ENCODE data around the gene HIP1.
"Not testable (repeated sequence)": the region's sequence is repeated elsewhere in the genome, so short reads cannot be mapped to it uniquely, and the experiment has no call there.

HIP1 gene

GRCh38 chr7:75690121-75690523 lies 48.6 kb downstream of the HIP1 start:
- no peak overlapping the region for H3K4me3 ChIP-seq (ENCODE audit: low read depth, low read length)
- no peak for TF ChIP-seq CTCF (IDR thresholded peaks at IDR 0.05; ENCODE audit: low read depth, low read length, missing control alignments)
- DNase-seq (ENCODE audit: low read depth), result no peak

GRCh38 chr7:75689246-75690099 lies 49.3 kb downstream of the HIP1 start:
- no peak for TF ChIP-seq CTCF (IDR thresholded peaks at IDR 0.05; ENCODE audit: low read depth, low read length, missing control alignments)
- no peak overlapping the region for H3K4me3 ChIP-seq (ENCODE audit: low read depth, low read length)
- no peak for DNase-seq (ENCODE audit: low read depth)

GRCh38 chr7:75688200-75689136 lies 50.3 kb downstream of the HIP1 start:
- DNase-seq (ENCODE audit: low read depth), result no peak
- TF ChIP-seq CTCF (IDR thresholded peaks at IDR 0.05; ENCODE audit: low read depth, low read length, missing control alignments), result no peak
- H3K4me3 ChIP-seq (ENCODE audit: low read depth, low read length), result no peak overlapping the region

- no peak for TF ChIP-seq CTCF (IDR thresholded peaks at IDR 0.05; ENCODE audit: low read depth, low read length, missing control alignments)
- no peak for DNase-seq (ENCODE audit: low read depth)
- H3K4me3 ChIP-seq (ENCODE audit: low read depth, low read length), result no peak overlapping the region
Observed at GRCh38 chr7:75687246-75688088, 51.3 kb downstream of the HIP1 start.

GRCh38 chr7:75686551-75686950 lies 52.2 kb downstream of the HIP1 start:
- H3K4me3 ChIP-seq (ENCODE audit: low read depth, low read length), result no peak overlapping the region
- no peak for TF ChIP-seq CTCF (IDR thresholded peaks at IDR 0.05; ENCODE audit: low read depth, low read length, missing control alignments)
- DNase-seq (ENCODE audit: low read depth), result no peak

- not testable (repeated sequence) for DNase-seq (ENCODE audit: low read depth); H3K4me3 ChIP-seq (ENCODE audit: low read depth, low read length)
Observed at GRCh38 chr7:75682052-75682451, 56.7 kb downstream of the HIP1 start.

Data from GM12864 (cell line).